ENCODE data around the gene NFE2L1. TPM values are rescaled to one million over a fixed set of nuclear protein-coding genes. Genes with fewer than 3 reads are reported as not detected.

Gene NFE2L1
- total RNA-seq, 1 experiment from 2014 or later, result 161 TPM

GRCh38 chr17:48048384-48049126, 396 bp downstream of the NFE2L1 start:
- Mint-ChIP-seq H3K9me3 (no peaks in the 10 kb centered on the region; a peak in 1 of 5 replicates), H3K27ac (peak overlapping the region; percentile 95 to 100 (median 97)), H3K4me3 (peak overlapping the region; percentile 89 to 94), H3K4me1 (peaks cover 57 to 67% of the 10 kb centered on the region in 2 experiments), H3K36me3 (ENCODE audit: insufficient read depth in 1 of 3, low read depth in 3 of 3) (peaks cover 20 to 29% (median 27%) of the 10 kb centered on the region in 3 experiments), H3K27me3 (ENCODE audit: low read depth) (no peaks in the 10 kb centered on the region; the same call in 1 of the 2 replicates)
- H3K79me1 ChIP-seq (ENCODE audit: insufficient read depth, low read depth, low read length, poor library complexity, severe bottlenecking), result no peaks in the 10 kb centered on the region
- H3K14ac ChIP-seq (ENCODE audit: insufficient read depth, low read length), result peak overlapping the region; percentile 95
- no peaks in the 10 kb centered on the region for H4K20me1 ChIP-seq (ENCODE audit: control insufficient read depth, insufficient read depth, insufficient read length)
- no peak overlapping the region for H2BK5ac ChIP-seq (ENCODE audit: insufficient read length, low read length)
- peak overlapping the region; percentile 82 for H3K9ac ChIP-seq (ENCODE audit: extremely low read depth, insufficient read length, low read length)
- no peak overlapping the region for H2BK20ac ChIP-seq (ENCODE audit: low read depth, low read length, poor library complexity, severe bottlenecking)
- peak overlapping the region; percentile 41 for H3K23ac ChIP-seq (ENCODE audit: insufficient read length, low read depth, low read length)
- no peak overlapping the region for H4K8ac ChIP-seq (replicated peaks; ENCODE audit: insufficient read length, low read depth, low read length)
- no peaks in the 10 kb centered on the region for H3K27me3 ChIP-seq (ENCODE audit: insufficient read depth, low read length)
- H3K56ac ChIP-seq (ENCODE audit: insufficient read length, low read depth, low read length), result no peak overlapping the region
- no peak overlapping the region for H2BK12ac ChIP-seq (ENCODE audit: insufficient read length, low read depth, low read length)
- no peak overlapping the region for H2BK120ac ChIP-seq (ENCODE audit: low read depth, low read length, poor library complexity, severe bottlenecking)
- no peak; the same call in 2 of the 3 replicates for TF ChIP-seq CTCF (conservative IDR thresholded peaks at IDR 0.05)
- peaks cover 13% of the 10 kb centered on the region; the same call in 1 of the 2 replicates for H3K4me1 ChIP-seq (ENCODE audit: insufficient read depth, low read length)
- H3K23me2 ChIP-seq (ENCODE audit: insufficient read length, low read depth, low read length, poor library complexity, severe bottlenecking), result peaks cover 11% of the 10 kb centered on the region
- H2AK5ac ChIP-seq (ENCODE audit: insufficient read length, low read length), result no peak overlapping the region
- H2BK15ac ChIP-seq (ENCODE audit: low read depth, low read length), result no peak overlapping the region
- no peak overlapping the region for H4K5ac ChIP-seq (ENCODE audit: insufficient read length, low read depth, low read length)
- H3K18ac ChIP-seq (ENCODE audit: insufficient read length, low read depth, low read length), result peak overlapping the region; percentile 88
- no peaks in the 10 kb centered on the region for H3K9me3 ChIP-seq (ENCODE audit: control insufficient read depth, low read depth, low read length)
- H4K91ac ChIP-seq (ENCODE audit: insufficient read length, low read depth, low read length), result no peak overlapping the region
- peaks cover 14% of the 10 kb centered on the region; the same call in 1 of the 2 replicates for H3K79me2 ChIP-seq (ENCODE audit: insufficient read depth, low read length)
- H3K4me2 ChIP-seq (ENCODE audit: insufficient read depth, insufficient read length, low read length), result peak overlapping the region; percentile 82
- no peak overlapping the region for H3K4ac ChIP-seq (ENCODE audit: low read depth, low read length)
- H2AFZ ChIP-seq (ENCODE audit: low read length), result no peak overlapping the region
- no peak overlapping the region for H3T11ph ChIP-seq (ENCODE audit: low read length)
- H3K27ac ChIP-seq (ENCODE audit: insufficient read length, low read depth, low read length), result peak overlapping the region; percentile 15
- DNase-seq, result peak; percentile 95
- no CpG with 5 or more reads among the region's 53 CpGs for WGBS (ENCODE audit: extremely low coverage, insufficient read length, low lambda C conversion rate)

Data from H9 (cell line).